Kidney (tissue), 14 donors: Measurements from ENCODE around the gene VAT1. TPM values are rescaled to one million over a fixed set of nuclear protein-coding genes. Genes with fewer than 3 reads are reported as not detected.
"Not testable (repeated sequence)": the region's sequence is repeated elsewhere in the genome, so short reads cannot be mapped to it uniquely, and the experiment has no call there.

ENCODE experiments used
- DNase-seq, 5 donors: peaks; one replicate each; pipeline ENCODE4 v3.0.0-alpha.2; 2013 to 2020
- FAIRE-seq: peaks from 2 replicates; lab custom pipeline; 2012; peaks lifted over from hg19 to GRCh38; lab: Jason Lieb, UNC
- H3K27ac ChIP-seq, 2 donors: one replicate each; pipeline ENCODE4 v1.7.0; 2013; ENCODE audit warnings: low read depth in 2 of 2, low read length in 2 of 2, inconsistent platforms in 1 of 2
- H3K27me3 ChIP-seq: one replicate; pipeline ENCODE4 v1.7.1; 2013; ENCODE audit warnings: low read length, inconsistent platforms; ENCODE audit not compliant: control insufficient read depth, insufficient read depth
- H3K36me3 ChIP-seq, 3 donors: one replicate each; pipeline versions ENCODE4 v1.7.0 to v1.7.1; 2013; ENCODE audit warnings: low read length in 3 of 3, control low read depth in 1 of 3, inconsistent platforms in 1 of 3; ENCODE audit not compliant: insufficient read depth in 3 of 3, control insufficient read depth in 2 of 3
- H3K4me1 ChIP-seq, 3 donors: one replicate each; pipeline versions ENCODE4 v1.7.0 to v1.7.1; 2013; ENCODE audit warnings: low read length in 3 of 3, inconsistent platforms in 1 of 3, low read depth in 1 of 3; ENCODE audit not compliant: control insufficient read depth in 2 of 3, insufficient read depth in 2 of 3
- H3K4me3 ChIP-seq, 3 donors: one replicate each; pipeline versions ENCODE4 v1.7.0 to v1.8.1; 2013; ENCODE audit warnings: low read length in 3 of 3, control low read depth in 1 of 3, inconsistent platforms in 1 of 3
- H3K9ac ChIP-seq, 3 donors: one replicate each; pipeline versions ENCODE4 v1.7.0 to v1.7.1; 2013; ENCODE audit warnings: low read length in 3 of 3, control low read depth in 1 of 3, inconsistent platforms in 1 of 3
- H3K9me3 ChIP-seq, 3 donors: one replicate each; pipeline versions ENCODE4 v1.7.0 to v1.7.1; 2013; ENCODE audit warnings: low read length in 3 of 3, control low read depth in 1 of 3, inconsistent platforms in 1 of 3; ENCODE audit not compliant: control insufficient read depth in 2 of 3, insufficient read depth in 1 of 3
- intact Hi-C: fragments of 100-400 bp; cut with DNase I; formaldehyde crosslinking; loops from one replicate; pipeline ENCODE4 v1.11.1; 2022
- polyA plus RNA-seq: library from polyadenylated mRNA; stranded (reverse); fragments of 350-450 nt; fragmentation: Illumina TruSeq; extraction: RNeasy Lipid Tissue Mini Kit (QIAGEN cat#74804); gene quantifications from one replicate; pipeline ENCODE4 v1.2.3, GENCODE V29; 2014; ENCODE audit warnings: low read depth, low replicate concordance; ENCODE audit not compliant: insufficient read depth
- total RNA-seq: library from RNA; stranded (reverse); fragmentation: NEBNext Ultra II Directional; extraction: Animal tissue kit (Norgen Biotek cat#: 25700); gene quantifications from one replicate; pipeline ENCODE4 v1.2.1, GENCODE V29; 2021
- TF ChIP-seq, protein P1 (sequence below): IDR thresholded peaks from 3 replicates; pipeline ENCODE4 v1.5.1; 2012; ENCODE audit warnings: mild to moderate bottlenecking, moderate library complexity, borderline replicate concordance; ENCODE audit not compliant: insufficient read depth; ENCODE audit errors: extremely low read depth
- donor health status: control.
- donor health status: control.
- donor health status: control.
- donor health status: control.
- donor health status: control.
- donor health status: DM: yes; HTN: yes; CAD: no.
- donor health status: Normal renal cell carcinoma (clear cell type).

The VAT1 gene
- total and polyA plus RNA-seq, 2 donors from 2014 or later, result 119 to 133 TPM

DNA sequence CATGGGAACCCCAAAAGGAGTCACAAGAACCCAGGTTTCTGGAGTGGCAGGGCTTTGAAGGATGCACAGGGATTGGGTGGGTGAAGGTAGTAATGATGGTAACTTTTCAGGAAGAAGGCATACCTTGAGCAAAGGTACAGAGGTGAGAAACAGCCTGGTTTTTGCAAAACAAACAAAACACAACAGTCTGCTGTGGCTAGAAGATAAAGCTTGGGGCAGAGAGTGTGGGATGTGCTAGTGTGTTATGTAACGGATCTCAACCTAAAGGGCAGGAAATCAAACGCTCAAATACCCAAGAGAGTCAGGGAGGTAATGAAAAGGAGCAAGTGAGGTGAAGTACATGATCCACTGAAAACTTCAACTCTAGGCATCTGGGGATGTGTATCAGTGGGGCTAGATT is 46.9 kb downstream of the VAT1 start:
- TF ChIP-seq, protein P1, sequence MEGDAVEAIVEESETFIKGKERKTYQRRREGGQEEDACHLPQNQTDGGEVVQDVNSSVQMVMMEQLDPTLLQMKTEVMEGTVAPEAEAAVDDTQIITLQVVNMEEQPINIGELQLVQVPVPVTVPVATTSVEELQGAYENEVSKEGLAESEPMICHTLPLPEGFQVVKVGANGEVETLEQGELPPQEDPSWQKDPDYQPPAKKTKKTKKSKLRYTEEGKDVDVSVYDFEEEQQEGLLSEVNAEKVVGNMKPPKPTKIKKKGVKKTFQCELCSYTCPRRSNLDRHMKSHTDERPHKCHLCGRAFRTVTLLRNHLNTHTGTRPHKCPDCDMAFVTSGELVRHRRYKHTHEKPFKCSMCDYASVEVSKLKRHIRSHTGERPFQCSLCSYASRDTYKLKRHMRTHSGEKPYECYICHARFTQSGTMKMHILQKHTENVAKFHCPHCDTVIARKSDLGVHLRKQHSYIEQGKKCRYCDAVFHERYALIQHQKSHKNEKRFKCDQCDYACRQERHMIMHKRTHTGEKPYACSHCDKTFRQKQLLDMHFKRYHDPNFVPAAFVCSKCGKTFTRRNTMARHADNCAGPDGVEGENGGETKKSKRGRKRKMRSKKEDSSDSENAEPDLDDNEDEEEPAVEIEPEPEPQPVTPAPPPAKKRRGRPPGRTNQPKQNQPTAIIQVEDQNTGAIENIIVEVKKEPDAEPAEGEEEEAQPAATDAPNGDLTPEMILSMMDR, result no peak
- no peak for FAIRE-seq
- peak in 1 of 5 donors; percentile 16 for DNase-seq
- Histone ChIP-seq H3K36me3 (no peaks in the 10 kb centered on the region), H3K27ac (no peak overlapping the region), H3K4me3 (no peak overlapping the region), H3K4me1 (peaks cover 0 to 9% (median 0%) of the 10 kb centered on the region in 3 donors), H3K9ac (peak overlapping the region in 1 of 3 donors; percentile 19), H3K27me3 (no peaks in the 10 kb centered on the region), H3K9me3 (no peaks in the 10 kb centered on the region)
- intact Hi-C loops, result no loop called here

DNA sequence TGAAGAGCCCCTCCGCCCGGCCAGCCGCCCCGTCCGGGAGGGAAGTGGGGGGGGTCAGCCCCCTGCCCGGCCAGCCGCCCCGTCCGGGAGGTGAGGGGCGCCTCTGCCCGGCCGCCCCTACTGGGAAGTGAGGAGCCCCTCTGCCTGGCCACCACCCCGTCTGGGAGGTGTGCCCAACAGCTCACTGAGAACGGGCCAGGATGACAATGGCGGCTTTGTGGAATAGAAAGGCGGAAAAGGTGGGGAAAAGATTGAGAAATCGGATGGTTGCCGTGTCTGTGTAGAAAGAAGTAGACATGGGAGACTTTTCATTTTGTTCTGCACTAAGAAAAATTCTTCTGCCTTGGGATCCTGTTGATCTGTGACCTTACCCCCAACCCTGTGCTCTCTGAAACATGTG is 48.9 kb downstream of the VAT1 start:
- H3K9me3 ChIP-seq, H3K4me1 ChIP-seq, FAIRE-seq, H3K27me3 ChIP-seq, DNase-seq, H3K9ac ChIP-seq, H3K36me3 ChIP-seq, intact Hi-C loops, H3K27ac ChIP-seq, H3K4me3 ChIP-seq: not testable (repeated sequence)

DNA sequence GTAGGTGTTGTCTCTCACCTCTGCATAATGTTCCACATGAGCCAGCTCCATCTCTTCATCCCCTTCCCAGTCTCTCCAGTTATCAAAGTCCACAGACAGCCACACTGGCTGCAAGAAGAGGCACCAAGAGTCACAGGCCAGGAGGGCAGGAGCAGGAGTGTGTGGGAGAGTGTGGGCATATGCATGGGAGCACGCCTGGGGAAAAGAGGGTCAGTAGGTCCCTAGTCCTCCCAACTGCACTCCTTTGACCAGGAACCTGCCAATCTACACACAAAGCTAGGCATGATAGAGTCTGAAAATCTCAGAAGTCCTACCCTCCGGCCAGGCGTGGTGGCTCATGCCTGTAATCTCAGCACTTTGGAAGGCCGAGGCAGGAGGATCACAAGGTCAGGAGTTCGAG is 50.6 kb downstream of the VAT1 start:
- FAIRE-seq, result no peak
- no peak overlapping the region for H3K9ac ChIP-seq
- DNase-seq, result no peak
- H3K4me3 ChIP-seq, result no peak overlapping the region
- no peak overlapping the region for H3K27ac ChIP-seq
- no peaks in the 10 kb centered on the region for H3K4me1 ChIP-seq
- TF ChIP-seq, protein P1, result no peak
- no peaks in the 10 kb centered on the region for H3K9me3 ChIP-seq
- no peaks in the 10 kb centered on the region for H3K27me3 ChIP-seq
- H3K36me3 ChIP-seq, result no peaks in the 10 kb centered on the region
- intact Hi-C loops, result no loop called here

DNA sequence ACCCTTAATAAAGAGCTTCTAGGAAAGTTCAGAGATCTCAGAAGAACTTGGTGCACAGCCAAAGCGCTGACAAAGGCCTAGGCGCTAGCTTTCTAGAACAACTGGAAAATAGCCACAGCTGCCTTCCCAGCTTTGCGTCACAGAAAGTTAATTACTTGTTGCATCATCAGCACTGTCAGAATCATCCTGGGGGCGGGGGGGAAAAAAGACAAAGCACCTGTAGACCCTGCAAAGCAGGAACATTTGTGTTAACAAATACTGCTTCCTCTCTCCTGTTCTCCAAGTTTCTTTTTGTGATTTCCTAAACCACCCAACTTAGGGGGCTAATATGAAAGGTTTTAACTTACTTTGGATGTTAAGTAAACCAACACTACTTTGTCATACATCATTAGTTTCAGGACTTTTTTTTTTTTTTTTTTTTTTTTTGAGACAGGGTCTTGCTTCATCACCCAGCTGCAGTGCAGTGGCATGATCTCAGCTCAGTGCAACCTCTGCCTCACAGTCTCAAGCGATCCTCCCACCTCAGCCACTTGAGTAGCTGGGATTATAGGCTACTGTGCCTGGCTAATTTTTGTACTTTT is 53.1 kb downstream of the VAT1 start:
- TF ChIP-seq, protein P1, result no peak
- no peak overlapping the region for H3K4me3 ChIP-seq
- intact Hi-C loops, result no loop called here
- no peaks in the 10 kb centered on the region for H3K9me3 ChIP-seq
- H3K9ac ChIP-seq, result no peak overlapping the region
- no peaks in the 10 kb centered on the region for H3K36me3 ChIP-seq
- no peaks in the 10 kb centered on the region for H3K27me3 ChIP-seq
- no peaks in the 10 kb centered on the region for H3K4me1 ChIP-seq
- FAIRE-seq, result no peak
- no peak overlapping the region for H3K27ac ChIP-seq
- peak in 3 of 5 donors; percentile 61 to 74 (median 73) for DNase-seq
